CD4-positive, alpha-beta T cell (primary cell): ENCODE data around the gene CARD9. TPM values are rescaled to one million over a fixed set of nuclear protein-coding genes. Genes with fewer than 3 reads are reported as not detected.

Experiments used
- ATAC-seq: fragments of 200-7000 bp; cut with Tn5 transposase; one replicate; pipeline ENCODE4 v1.10.0; 2022; ENCODE audit warnings: mild to moderate bottlenecking; ENCODE audit not compliant: poor library complexity
- CTCF ChIA-PET: fragments of 350-600 bp; sonication (Branson Sonifier 250); formaldehyde crosslinking; loops from one replicate; lab custom pipeline; 2021; ENCODE audit warnings: antibody characterized with exemption, inconsistent platforms; lab: Charles Lee
- POLR2A ChIA-PET: fragments of 350-600 bp; sonication (Branson Sonifier 250); formaldehyde crosslinking; loops from one replicate; lab custom pipeline; 2021; ENCODE audit warnings: antibody characterized with exemption, inconsistent platforms; lab: Charles Lee
- DNase-seq, 14 experiments: peaks; one replicate each; pipeline ENCODE4 v3.0.0-alpha.2; 2013 to 2020; ENCODE audit warnings: mixed read lengths in 2 of 14
- H3K27ac ChIP-seq, 2 donors: one replicate each; pipeline versions ENCODE4 v1.5.1 to v1.7.0; 2013; ENCODE audit warnings: low read length in 2 of 2, low read depth in 1 of 2, mild to moderate bottlenecking in 1 of 2
- H3K27me3 ChIP-seq, 2 experiments: 1 replicate in 1 of 2; 2 replicates in 1 of 2; pipeline versions ENCODE4 v1.6.1 to v1.7.0; 2013; ENCODE audit warnings: low read length in 2 of 2, control low read depth in 1 of 2, mild to moderate bottlenecking in 1 of 2, moderate library complexity in 1 of 2; ENCODE audit not compliant: insufficient read depth in 2 of 2, control insufficient read depth in 1 of 2
- H3K36me3 ChIP-seq: one replicate; pipeline ENCODE4 v1.6.1; 2013; ENCODE audit warnings: low read length, control low read depth; ENCODE audit not compliant: insufficient read depth
- H3K4me1 ChIP-seq: one replicate; pipeline ENCODE4 v1.6.1; 2013; ENCODE audit warnings: low read length, control low read depth; ENCODE audit not compliant: insufficient read depth
- H3K4me3 ChIP-seq: one replicate; pipeline ENCODE4 v1.5.1; 2013; ENCODE audit warnings: mild to moderate bottlenecking, low read length, moderate library complexity
- H3K9me3 ChIP-seq, 2 experiments: 1 replicate in 1 of 2; 2 replicates in 1 of 2; pipeline versions ENCODE4 v1.6.1 to v1.7.0; 2013; ENCODE audit warnings: low read length in 2 of 2, mild to moderate bottlenecking in 2 of 2, control low read depth in 1 of 2, moderate library complexity in 1 of 2; ENCODE audit not compliant: control insufficient read depth in 1 of 2, insufficient read depth in 1 of 2
- H3K27ac Mint-ChIP-seq: one replicate; pipeline ENCODE4 v1.8.0; 2020; ENCODE audit warnings: mixed read lengths
- H3K27me3 Mint-ChIP-seq: one replicate; pipeline ENCODE4 v1.8.0; 2021; ENCODE audit warnings: mixed read lengths
- H3K36me3 Mint-ChIP-seq: one replicate; pipeline ENCODE4 v1.8.0; 2021; ENCODE audit warnings: low read depth, mixed read lengths
- H3K4me1 Mint-ChIP-seq: one replicate; pipeline ENCODE4 v1.8.0; 2021; ENCODE audit warnings: low read depth, mixed read lengths
- H3K4me3 Mint-ChIP-seq: one replicate; pipeline ENCODE4 v1.8.0; 2020; ENCODE audit warnings: mild to moderate bottlenecking, mixed read lengths
- H3K9me3 Mint-ChIP-seq: one replicate; pipeline ENCODE4 v1.8.0; 2020; ENCODE audit warnings: mixed read lengths
- intact Hi-C, 2 experiments: fragments of 100-400 bp; cut with DNase I in 1 of 2; cut with micrococcal nuclease in 1 of 2; formaldehyde crosslinking; loops; one replicate each; pipeline versions ENCODE4 v1.15.1 to v1.9.0; 2023 to 2025; cut with DNase I, micrococcal nuclease
- total RNA-seq, 174 experiments: library from RNA in 2 of 174; stranded (reverse) in 2 of 174; gene quantifications; one replicate each; pipeline ENCODE4 v1.2.3 and lab custom pipeline; 2021 to 2026
- TF ChIP-seq, protein P1 (sequence below): fragments of 200-600 bp; IDR thresholded peaks from one replicate; pipeline ENCODE4 v1.8.0; 2022; ENCODE audit warnings: antibody characterized with exemption, mild to moderate bottlenecking

CARD9 gene
- total RNA-seq, 2 experiments from 2014 or later, result 0.36 to 0.64 TPM

GRCh38 chr9:136339173-136339957 lies 34.1 kb downstream of the CARD9 start:
- Histone ChIP-seq H3K9me3 (no peaks in the 10 kb centered on the region), H3K27me3 (no peaks in the 10 kb centered on the region), H3K4me3 (no peak overlapping the region), H3K27ac (no peak overlapping the region), H3K36me3 (no peaks in the 10 kb centered on the region), H3K4me1 (peaks cover 4% of the 10 kb centered on the region)
- Mint-ChIP-seq H3K4me1 (no peaks in the 10 kb centered on the region), H3K27me3 (no peaks in the 10 kb centered on the region), H3K4me3 (no peak overlapping the region), H3K36me3 (no peaks in the 10 kb centered on the region), H3K27ac (no peak overlapping the region), H3K9me3 (no peaks in the 10 kb centered on the region)
- intact Hi-C loops, result no loop called here
- ChIA-PET POLR2A (no interaction called here), CTCF (no interaction called here)
- ATAC-seq (peak; percentile 36), DNase-seq (peak in 9 of 14 experiments; percentile 19 to 61 (median 32))
- TF ChIP-seq, protein P1, sequence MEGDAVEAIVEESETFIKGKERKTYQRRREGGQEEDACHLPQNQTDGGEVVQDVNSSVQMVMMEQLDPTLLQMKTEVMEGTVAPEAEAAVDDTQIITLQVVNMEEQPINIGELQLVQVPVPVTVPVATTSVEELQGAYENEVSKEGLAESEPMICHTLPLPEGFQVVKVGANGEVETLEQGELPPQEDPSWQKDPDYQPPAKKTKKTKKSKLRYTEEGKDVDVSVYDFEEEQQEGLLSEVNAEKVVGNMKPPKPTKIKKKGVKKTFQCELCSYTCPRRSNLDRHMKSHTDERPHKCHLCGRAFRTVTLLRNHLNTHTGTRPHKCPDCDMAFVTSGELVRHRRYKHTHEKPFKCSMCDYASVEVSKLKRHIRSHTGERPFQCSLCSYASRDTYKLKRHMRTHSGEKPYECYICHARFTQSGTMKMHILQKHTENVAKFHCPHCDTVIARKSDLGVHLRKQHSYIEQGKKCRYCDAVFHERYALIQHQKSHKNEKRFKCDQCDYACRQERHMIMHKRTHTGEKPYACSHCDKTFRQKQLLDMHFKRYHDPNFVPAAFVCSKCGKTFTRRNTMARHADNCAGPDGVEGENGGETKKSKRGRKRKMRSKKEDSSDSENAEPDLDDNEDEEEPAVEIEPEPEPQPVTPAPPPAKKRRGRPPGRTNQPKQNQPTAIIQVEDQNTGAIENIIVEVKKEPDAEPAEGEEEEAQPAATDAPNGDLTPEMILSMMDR, result no peak

DNA sequence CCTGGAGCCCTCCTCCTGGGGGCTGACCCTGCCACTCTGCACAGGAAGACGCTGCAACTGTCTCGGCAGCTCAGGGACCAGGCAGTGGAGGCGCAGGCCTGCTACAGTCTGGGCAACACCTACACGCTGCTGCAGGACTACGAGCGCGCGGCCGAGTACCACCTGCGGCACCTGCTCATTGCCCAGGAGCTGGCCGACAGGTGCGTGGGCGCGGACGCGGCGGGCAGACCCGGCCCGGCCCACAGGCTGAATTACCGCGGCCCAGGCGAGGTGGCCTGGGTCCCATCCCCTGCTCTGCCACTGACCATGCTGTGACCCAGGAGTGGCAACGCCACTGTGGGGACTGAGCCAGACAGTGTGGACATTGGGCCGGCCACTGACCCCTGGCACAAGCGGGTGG lies 35.0 kb downstream of the CARD9 start:
- no peak overlapping the region for H3K4me3 Mint-ChIP-seq
- Histone ChIP-seq H3K27me3 (no peaks in the 10 kb centered on the region), H3K27ac (no peak overlapping the region), H3K36me3 (no peaks in the 10 kb centered on the region), H3K4me1 (peaks cover 4% of the 10 kb centered on the region), H3K9me3 (no peaks in the 10 kb centered on the region), H3K4me3 (no peak overlapping the region)
- no peaks in the 10 kb centered on the region for H3K9me3 Mint-ChIP-seq
- no peaks in the 10 kb centered on the region for H3K36me3 Mint-ChIP-seq
- ChIA-PET CTCF (no interaction called here), POLR2A (no interaction called here)
- TF ChIP-seq, protein P1, result no peak
- H3K4me1 Mint-ChIP-seq, result no peaks in the 10 kb centered on the region
- no peak for ATAC-seq
- DNase-seq, result no peak
- no peaks in the 10 kb centered on the region for H3K27me3 Mint-ChIP-seq
- H3K27ac Mint-ChIP-seq, result no peak overlapping the region
- intact Hi-C loops, result no loop called here

DNA sequence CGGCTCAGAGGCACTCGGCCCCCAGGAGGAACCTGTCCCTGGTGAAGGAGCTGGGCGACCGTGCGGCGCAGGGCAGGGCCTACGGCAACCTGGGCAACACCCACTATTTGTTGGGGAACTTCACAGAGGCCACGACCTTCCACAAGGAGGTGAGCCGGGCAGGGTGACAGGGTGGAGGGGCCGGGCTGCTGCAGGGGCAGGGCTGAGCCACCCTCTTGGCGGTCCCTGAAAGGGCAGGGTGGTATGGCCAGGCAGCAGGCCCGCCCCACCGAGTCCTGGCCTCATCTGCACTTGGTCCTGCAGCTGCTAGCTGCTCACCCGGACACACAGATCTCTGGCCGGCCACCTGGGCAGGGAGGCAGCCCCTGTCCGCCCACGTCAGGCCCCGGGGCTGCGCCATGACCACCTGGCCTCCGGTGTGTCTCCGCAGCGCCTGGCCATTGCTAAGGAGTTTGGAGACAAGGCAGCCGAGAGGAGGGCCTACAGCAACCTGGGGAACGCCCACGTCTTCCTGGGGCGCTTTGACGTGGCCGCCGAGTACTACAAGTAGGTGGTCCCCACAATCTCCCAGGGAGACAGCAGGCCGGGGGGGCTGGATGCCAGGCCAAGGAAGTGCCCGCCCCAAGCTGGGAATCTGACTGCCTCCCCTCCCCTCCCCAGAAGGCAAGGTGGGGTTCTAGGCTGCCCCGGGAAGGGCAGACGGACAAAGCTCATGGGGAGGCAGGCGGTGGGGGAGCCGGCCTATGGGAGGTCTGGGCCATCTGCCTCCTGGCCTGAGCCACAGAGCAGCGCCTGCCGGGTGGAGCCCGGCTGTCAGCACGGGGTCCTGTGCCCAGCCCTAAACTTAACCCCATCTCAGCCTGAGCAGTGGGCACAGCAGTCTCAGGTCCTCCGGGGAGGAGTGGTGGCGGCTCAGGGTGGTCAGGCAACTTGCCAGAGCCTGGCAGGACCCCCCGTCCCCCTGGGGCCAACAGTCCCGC lies 35.8 kb downstream of the CARD9 start:
- H3K36me3 ChIP-seq, result no peaks in the 10 kb centered on the region
- H3K27ac ChIP-seq, result no peak overlapping the region
- Mint-ChIP-seq H3K36me3 (no peaks in the 10 kb centered on the region), H3K27me3 (no peaks in the 10 kb centered on the region), H3K4me3 (no peak overlapping the region), H3K9me3 (no peaks in the 10 kb centered on the region), H3K27ac (no peak overlapping the region), H3K4me1 (no peaks in the 10 kb centered on the region)
- no peak overlapping the region for H3K4me3 ChIP-seq
- ATAC-seq (no peak), DNase-seq (no peak)
- no peaks in the 10 kb centered on the region for H3K9me3 ChIP-seq
- intact Hi-C loops, result no loop called here
- TF ChIP-seq, protein P1, result no peak
- H3K27me3 ChIP-seq, result no peaks in the 10 kb centered on the region
- POLR2A ChIA-PET, result no interaction called here
- peaks cover under 1% of the 10 kb centered on the region for H3K4me1 ChIP-seq
- CTCF ChIA-PET, result no interaction called here
